ENCODE results near the gene HMGN4.

The HMGN4 gene

DNA sequence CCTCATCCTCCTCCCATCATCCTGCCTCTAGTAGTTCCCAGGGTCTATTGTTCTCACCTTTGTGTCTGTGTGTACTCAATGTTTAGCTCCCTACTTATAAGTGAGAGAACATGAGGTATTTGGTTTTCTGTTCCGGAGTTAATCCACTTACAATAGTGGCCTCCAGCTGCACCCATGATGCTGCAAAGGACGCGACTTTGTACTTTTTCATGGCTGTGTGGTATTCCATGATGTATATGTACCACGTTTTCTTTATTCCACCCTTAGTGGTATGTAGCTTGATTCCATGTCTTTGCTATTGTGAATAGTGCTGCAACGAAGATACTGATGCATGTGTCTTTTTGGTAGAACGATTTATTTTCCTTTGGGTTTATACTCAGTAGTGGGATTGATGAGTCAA lies 40.1 kb downstream of the HMGN4 start:
- DNase-seq (ENCODE audit: low read depth) = no peak

DNA sequence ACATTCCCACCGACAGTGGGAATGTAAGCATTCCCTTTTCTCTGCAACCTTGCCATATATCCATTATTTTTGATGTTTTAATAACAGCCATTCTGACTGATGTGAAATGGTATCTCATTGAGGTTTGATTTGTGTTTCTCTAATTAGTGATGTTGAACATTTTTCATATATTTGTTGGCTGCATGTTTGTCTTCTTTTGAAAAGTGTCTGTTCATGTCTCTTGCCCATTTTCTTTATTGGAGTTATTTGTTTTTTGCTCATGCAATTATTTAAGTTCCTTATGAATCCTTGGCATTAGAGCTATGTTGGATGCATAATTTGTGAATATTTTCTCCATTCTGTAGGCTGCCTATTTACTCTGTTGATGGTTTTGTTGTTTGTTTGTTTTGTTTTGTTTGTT lies 40.6 kb downstream of the HMGN4 start:
- no peak for DNase-seq (ENCODE audit: low read depth)

DNA sequence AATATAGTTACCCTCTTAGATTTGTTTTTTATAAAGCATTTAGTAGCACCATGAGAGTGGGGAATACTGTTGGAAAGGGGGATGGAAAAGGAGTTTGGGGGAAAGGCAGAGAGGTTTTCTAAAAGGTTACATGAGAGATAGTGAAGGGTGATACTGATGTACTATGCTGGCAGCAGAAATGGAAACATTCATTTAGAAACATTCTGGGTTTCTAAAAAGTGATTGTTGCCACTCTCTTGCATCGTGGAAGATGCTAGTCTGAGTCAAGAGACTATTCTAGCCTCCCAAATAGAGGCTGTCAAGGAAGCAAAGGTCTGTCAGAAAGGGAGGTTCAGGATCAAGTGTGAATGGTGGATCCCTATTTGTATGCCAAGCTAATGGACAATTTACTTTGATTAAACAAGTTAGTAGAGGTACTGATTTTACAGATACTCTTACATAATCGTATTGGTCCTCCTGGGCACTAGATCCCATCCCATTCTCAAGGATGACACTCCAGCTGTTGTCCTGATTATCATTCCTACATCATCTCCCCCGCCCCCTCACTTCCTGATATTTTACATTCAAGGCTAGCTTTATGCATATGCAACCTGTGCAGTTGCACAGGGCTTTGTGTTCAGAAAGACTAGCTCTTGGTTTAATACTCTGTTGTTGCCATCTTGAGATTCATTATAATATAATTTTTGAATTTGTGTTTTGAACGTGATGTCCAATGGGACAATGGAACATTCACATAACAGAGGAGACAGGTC lies 43.2 kb downstream of the HMGN4 start:
- no peak for DNase-seq (ENCODE audit: low read depth)

DNA sequence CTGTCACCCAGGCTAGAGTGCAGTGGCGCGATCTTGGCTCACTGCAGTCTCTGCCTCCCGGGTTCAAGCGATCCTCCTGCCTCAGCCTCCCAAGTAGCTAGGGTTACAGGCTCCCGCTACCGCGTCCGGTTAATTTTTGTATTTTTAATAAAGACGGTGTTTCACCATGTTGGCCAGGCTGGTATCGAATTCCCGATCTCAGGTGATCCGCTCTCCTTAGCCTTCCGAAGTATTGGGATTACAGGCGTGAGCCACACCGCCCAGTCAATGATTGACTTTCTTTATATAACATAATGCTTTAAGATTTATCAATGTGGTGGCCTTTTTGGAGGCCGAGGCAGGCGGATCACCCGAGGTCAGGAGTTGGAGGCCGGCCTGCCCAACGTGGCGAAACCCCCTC lies 50.8 kb downstream of the HMGN4 start:
- no peak for DNase-seq (ENCODE audit: low read depth)

DNA sequence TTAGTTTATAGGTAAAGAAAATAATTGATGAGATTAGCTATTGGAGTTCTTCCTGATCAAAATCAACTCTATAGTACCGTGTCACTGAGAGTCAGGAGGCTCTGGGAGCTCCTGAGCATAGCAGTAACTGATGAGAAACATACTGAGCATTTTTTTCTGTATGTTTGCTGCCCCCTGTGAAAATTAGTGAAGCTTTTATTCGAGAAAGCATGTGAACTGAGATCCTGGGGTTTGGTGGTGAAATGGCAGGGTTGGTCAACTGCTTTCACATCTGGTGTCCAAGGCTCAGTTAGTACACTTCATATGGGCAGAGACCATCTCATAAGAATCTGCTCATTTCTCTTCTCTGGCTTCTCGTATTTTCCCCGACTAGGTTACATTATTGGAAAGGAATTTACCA lies 54.5 kb downstream of the HMGN4 start:
- DNase-seq (ENCODE audit: low read depth) = no peak

DNA sequence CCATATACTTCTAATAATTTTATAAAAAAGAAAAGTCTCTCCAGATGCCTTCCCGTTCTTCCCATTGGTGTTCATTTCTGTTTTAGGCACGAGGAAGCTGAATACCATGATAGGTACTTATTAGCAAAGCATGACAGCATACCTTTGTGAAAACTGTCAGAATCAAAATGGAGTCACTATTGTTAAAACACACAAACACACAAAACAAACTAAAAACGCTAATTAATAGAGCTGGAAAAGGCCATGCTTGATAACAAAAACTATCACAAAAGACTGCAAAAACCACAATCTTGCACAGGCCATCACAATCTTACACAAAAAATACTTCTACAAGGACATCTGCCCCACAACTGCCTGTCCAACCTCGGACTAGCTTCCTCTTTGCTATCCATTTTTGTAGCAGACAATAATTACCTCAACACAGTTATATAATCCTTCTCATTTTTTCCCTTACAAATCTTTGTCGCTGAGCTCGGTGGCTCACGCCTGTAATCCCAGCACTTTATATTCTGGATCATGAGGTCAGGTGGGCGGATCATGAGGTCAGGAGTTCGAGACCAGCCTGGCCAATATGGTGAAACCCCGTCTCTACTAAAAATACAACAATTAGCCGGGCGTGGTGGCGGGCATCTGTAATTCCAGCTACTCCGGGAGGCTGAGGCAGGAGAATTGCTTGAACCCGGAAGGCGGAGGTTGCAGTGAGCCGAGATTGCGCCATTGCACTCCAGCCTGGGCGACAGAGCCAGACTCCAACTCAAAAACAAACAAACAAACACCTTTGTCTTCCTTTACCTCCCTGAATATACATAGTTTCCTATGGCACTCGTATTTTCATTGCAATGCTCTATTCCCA lies 55.3 kb downstream of the HMGN4 start:
- DNase-seq (ENCODE audit: low read depth) = no peak

DNA sequence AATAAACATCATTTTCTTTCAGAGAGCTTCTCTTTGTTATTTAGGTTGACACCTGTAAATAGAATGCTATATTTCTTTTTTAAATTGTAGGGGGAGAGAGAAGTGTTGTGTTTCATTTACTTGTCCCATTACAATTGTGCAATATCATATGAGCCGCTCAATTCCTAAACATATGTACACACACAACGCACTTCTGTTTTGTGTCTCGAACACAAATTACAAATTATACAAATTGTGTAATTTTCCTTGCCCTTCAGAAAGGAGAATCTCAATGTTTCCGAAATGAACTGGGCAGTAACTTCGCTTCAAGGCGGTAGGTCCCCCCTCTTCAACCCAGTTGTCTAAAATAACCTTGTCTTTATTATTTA lies 55.9 kb downstream of the HMGN4 start:
- DNase-seq (ENCODE audit: low read depth) = no peak

DNA sequence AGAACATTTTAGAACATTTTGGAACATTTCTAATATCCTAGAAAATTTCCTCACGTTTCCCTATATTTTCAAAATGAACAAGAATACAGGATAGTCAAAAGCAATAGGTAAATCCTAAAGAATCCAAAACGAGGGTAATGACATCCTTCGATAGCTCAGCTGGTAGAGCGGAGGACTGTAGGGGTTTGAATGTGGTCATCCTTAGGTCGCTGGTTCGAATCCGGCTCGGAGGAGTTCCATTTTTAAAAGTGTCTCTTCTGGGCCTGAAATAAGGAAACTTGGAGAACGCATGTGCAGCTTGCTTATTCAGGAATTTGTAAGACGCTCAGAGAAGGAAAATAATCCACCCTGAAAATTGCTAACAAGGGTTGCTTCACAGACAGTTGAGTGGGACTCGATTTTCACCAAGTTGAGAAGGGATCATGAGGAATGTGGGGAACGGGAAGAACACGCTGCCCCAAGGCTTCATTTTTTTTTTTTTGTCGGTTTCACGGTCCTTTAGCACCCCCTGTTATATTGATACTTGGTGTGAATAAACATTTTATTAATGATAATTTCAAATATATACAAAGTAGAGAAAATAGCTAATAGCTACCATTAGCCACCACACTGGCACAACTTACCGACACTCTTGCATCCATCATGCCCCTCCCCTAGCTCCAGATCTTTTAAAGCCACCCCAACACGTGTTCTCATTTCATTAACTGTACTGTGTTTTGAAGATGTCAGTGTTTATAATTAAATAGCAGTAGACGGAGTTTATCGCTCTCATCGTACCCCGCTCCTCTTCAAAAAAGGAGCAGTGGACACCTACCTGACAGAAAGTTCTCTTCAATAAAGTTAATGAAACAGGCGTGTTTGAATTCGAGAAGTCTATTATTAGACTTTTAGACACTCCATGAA lies 56.8 kb downstream of the HMGN4 start:
- DNase-seq (ENCODE audit: low read depth) = peak; percentile 78

DNA sequence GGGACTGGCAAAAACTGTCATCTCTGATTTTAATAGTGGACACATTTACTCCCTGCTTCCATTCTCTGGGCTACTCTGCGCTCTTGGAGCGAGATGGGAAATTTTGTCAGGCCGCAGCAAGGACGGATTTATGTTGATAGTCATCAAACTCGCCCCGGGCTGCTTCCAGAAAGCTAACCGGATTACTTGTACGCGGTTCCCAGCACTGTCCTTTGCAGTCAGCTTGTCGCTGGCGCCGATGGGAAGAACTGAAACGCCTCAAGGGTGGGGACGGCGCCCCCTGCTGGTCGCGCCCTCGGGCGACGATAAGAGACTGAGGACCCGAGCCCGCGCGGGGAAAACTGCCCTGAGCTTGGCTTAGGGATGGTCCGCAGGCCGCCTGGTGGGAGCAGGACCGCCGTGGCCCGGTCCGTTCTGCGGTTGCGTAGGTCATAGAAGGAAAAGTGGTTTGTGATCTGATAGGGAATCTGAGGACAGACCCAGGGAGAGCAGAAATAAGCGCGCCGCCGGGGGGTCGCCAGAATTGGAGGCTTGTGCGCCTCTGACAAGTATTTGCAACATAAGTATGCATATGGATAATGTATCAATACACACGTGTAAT lies 57.6 kb downstream of the HMGN4 start:
- DNase-seq (ENCODE audit: low read depth) = peak; percentile 76
